GM12801 (cell line): ENCODE results near the gene ELFN2.

ENCODE experiments used
- CTCF ChIP-seq: IDR thresholded peaks from one replicate; pipeline ENCODE4 v1.5.1; 2011; ENCODE audit warnings: control low read depth; ENCODE audit not compliant: insufficient read length; ENCODE audit errors: extremely low read depth

ELFN2 gene

GRCh38 chr22:37430941-37431340 lies 3.7 kb upstream of the ELFN2 start:
- no peak for TF ChIP-seq CTCF

DNA sequence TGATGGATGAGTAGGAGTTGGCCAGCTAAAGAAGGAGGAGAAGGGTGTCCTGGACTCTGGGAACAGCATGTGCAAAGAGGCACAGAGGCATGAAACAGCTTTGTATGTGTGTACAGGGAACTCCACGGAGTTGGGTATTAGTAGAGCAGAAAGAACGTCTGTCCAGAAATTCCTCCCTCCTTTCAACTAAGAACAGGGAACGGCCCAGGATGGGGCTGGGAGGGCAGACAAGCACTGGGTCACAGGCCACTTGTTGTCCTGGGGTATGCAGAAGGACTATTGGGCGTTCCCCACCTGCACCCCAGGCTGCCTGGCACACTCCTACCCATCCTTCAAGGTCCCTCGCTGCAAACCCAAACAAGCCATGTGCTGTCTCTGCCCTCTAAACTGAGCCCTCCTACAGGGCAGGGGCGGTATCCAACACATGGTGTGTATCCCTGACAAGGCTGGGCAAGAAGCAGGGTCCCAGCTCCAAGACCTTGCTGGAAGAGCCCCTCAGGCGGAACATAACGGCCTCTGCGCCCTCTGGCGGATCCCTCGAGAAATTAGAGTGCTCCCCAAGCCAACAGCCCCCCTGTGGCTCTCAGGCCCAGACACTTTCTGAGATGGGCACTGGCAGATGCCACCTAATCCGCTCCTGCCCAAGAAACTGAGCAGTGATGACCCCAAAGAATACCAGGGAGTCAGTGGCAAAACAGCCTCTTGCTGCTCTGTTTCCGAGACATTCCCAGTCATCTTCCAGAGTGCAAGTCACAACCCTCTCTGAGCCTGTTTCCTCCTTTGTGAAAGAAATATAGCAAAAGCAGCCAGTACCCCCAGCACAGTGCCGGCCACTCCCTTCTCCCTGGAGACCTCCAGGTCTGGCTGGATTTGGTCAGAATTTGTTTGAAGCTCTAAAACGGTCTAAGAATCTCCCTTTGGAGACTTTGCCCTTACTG lies 1.6 kb upstream of the ELFN2 start:
- TF ChIP-seq CTCF, result no peak

DNA sequence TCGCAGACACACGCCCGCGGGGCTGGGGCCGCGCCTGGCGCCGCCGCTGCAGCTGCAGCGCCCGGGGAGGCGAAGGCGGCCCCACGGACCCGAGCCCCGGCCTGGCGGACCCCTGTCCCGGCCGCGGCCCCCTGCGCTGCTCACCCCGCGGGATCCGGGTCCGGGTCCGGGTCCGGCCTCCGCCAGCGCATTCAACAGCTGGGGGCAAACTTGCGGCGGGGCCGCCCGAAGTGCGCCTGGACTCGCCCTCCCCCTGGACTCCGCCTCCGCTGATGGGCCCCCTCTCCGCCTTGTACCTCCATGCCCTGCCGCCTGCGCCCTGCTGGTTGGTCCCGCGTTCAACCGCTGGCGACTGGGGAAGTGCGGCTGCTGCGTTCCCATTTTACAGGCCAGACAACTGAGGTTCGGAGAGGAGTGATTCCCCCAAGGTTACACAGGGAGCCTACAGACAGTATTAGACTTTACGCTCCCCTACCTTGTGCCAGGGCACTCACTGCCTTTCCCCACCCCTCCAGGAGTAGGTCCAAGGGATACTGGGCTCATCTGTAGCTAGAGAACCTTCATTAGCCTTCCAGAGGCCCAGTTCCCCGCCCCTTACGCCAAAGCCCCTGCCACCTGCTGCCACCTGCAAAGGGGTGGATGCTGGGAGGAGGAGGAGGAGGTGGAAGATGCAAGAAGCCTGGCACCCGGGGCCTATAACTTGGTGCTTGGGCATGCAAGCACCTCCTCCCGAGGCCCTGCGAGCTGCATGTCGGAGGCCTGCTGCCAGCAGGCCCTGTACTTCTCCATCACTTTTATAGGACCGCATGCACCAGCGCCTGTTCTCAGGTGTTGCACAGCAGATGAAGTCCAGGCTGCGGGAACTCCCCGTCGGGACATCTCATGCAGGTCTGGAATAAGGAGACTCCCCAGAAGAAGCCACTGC lies 694 bp upstream of the ELFN2 start:
- no peak for TF ChIP-seq CTCF

DNA sequence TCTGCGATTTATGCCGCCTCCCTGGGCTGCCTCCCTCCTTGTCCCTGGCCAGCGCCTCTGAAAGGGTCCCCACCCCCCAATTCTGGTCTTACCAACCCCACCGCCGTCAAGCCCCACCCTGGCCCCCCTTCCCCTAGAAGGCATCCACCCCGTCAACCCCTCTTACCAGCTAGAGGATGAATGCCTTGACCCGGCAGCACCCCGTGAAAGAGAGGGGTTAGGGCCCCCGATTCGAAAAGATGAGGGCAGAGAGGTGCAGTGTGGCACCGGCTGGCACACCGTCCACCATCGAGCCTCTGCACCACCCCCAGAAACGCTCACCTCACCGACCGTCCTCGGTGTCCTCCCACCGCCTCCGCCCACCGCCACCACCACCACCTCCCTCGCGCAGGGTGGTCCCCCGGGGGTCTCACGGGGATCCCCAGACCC lies 559 bp downstream of the ELFN2 start:
- no peak for TF ChIP-seq CTCF

DNA sequence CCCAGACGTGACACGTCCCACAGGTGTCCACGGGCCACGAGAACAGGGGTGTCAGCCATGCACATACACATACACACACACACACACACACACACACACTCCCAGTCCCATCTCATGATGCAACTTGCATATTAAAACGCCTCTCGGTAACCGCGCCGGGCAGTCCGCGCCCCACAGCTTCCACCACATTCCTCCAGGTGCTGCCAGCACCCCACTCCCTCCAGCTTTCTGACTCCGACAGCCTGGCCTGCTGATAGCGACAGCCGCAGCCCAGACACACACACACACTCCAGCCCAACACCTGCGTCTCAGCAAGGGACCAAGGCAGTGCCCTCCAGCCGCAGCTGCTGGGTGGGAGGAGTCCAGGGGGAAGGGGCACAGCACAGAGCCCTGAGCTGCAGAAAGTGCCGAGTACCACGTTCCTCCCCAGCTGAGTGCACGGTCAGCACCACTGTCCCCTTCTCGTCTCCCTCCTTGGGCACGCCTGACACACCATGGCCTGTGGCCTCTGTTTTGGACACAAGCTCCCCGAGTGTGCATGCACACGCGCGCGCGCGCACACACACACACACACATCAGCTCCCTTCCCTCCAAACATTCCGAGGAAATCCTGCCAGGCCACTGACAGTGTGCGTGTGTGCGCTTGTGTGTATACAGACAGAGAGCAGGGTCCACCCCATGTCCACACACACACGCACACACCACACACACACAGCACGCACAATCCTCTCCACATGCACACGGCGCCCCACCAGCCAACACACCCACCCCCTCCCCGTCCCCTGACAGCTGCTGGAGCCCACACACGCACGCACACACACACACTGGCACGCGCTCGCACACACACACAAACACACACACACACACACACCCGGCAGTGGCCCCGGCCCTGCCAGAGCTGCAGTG lies 1.2 kb downstream of the ELFN2 start:
- no peak for TF ChIP-seq CTCF

GRCh38 chr22:37425369-37425768 lies 1.9 kb downstream of the ELFN2 start:
- no peak for TF ChIP-seq CTCF
